ENCODE results near the gene KCNK18.

Gene KCNK18

GRCh38 chr10:117197189-117197588 lies at the start of gene KCNK18:
Gene KCNK18, plus strand, starts transcription at chr10:117197489. Its CDS starts 0 bp downstream, at chr10:117197489.
- no peak for DNase-seq (ENCODE audit: low read depth)

DNA sequence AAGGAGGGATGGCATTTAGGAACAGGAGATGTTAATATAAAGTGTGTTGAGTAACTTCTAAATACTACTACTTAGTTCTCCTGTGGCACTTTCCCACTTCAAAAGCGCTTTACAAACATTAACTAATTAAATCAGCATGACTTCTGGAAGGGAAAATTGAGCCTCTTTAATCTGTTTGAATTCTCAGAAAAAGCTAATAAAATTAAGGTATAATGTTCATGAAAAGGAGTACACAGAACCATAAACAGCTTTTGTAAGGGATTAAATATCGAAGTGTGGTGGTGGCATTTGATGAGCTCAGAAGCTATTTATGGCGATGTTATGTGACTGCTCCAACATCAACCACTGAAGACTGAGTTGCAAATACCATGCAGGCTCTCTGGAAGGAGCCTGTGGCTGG lies 49.0 kb upstream of the KCNK18 start:
- DNase-seq (ENCODE audit: low read depth), result no peak

GRCh38 chr10:117152668-117153067 lies 44.6 kb upstream of the KCNK18 start:
- no peak for DNase-seq (ENCODE audit: low read depth)

GRCh38 chr10:117158297-117158696 lies 39.0 kb upstream of the KCNK18 start:
- no peak for DNase-seq (ENCODE audit: low read depth)

GRCh38 chr10:117159390-117159789 lies 37.9 kb upstream of the KCNK18 start:
- DNase-seq (ENCODE audit: low read depth), result no peak

DNA sequence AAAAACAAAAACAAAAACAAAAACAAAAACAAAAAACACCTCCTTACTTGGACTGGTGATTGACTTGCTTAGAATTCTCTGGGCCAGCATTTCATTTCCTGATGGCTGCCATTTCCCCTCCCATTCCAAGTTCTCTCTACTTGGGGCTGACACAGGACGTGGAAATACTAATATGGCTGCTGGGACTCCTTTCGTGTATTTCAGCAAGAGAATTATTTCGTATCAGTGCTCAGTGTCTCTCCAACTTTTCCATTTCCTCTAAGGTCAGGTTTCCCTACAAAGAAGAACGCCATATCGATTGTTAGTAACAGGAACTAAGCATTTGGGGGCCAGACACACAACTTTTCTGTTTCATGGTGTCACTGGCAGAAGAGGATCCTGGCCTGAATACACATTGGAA lies 36.7 kb upstream of the KCNK18 start:
- no peak for DNase-seq (ENCODE audit: low read depth)

GRCh38 chr10:117161386-117162033 lies 35.8 kb upstream of the KCNK18 start:
- no peak for DNase-seq (ENCODE audit: low read depth)

DNA sequence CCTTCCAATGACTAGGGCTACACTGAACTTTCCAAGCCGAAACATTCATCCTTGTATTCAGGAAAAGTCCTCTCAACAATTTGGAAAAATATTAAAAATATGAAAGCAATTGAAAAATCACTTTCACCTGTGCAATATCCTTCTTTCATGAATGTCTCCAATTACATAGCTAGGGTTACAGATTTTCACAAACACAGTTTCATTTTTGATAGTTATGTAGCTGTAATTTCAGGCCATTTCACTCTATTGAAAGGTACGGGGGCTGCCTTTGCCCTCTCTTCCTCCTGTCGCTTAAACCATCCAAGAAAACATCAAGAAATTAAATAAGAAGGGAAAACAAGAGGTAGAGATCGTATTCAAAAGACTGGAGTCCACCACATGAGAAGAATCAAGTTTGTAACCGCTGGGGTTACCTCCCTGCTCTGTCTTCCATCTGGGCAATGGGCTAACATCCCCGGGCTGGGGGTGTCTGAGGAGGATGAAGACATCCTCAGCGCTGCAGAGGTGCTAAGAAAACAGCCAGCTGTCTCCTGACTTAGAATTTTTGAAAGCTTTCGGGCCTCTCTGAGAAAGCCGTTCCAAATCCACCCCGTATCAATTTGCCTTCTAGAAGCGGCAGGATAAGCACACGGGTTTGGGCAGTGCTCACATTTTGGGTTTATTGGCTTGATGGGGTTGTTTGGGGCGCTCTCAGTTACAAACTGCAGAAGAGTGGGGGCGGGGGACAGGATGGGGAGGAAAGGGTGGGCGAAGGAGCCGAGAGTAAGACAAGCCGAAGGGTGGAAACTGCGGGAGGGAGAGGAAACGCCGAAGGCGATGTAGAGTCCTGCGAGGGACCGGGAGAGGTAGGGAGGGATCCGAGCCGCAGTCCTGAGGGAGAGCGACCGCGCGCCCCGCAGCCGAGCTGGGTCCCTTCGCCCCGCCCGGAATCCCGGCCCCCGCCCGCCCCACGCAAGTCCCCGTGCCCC lies 34.9 kb upstream of the KCNK18 start:
- DNase-seq (ENCODE audit: low read depth), result no peak

GRCh38 chr10:117163061-117163953 lies 34.0 kb upstream of the KCNK18 start:
- no peak for DNase-seq (ENCODE audit: low read depth)

- no peak for DNase-seq (ENCODE audit: low read depth)
Measured at GRCh38 chr10:117163954-117164548, 33.2 kb upstream of the KCNK18 start.

GRCh38 chr10:117164592-117165537 lies 32.4 kb upstream of the KCNK18 start:
- DNase-seq (ENCODE audit: low read depth), result no peak

DNA sequence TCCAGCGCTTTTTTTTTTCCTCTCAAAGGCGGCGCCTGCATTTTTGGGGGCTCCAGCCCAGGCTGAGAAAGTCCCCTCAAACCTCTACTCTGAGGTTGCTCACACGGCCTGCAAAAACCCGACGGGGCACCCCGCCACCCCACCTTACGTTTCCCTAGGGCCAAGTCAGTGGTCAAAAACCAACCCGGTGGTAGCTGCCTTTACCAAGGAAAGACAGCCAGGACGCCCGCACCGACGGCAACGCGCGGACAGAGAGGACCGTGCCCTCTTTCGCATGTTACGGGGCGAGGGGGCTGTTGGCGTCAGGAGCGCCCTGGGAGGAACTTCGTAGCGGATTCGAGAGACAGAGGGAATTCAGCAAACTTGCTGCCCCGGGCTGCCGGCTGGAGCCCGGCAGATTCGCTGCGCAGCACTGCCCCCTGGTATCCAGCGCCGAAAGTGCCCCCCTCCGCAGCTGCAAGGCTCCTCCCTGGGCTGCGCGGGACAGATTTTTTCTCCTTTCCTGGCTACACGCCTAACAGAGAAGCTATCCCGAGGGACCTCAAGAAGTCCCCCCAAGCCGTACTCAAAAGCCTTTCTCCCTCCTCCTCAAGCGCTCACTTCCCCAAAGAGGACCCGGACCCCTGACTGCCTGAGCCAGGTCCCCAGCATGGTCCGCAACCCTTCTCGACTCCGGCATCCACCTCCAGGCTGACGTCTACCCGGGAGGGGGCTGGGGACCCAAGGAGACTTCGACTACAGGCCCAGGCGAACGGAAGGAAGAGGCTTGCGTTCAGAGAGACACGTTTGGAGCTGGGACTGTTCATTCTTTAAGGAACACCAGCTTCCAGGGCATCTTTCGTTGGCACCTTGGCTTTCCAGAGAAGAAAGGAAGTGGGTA lies 31.5 kb upstream of the KCNK18 start:
- DNase-seq (ENCODE audit: low read depth), result no peak

- DNase-seq (ENCODE audit: low read depth), result no peak
Measured at GRCh38 chr10:117166418-117167345, 30.6 kb upstream of the KCNK18 start.

DNA sequence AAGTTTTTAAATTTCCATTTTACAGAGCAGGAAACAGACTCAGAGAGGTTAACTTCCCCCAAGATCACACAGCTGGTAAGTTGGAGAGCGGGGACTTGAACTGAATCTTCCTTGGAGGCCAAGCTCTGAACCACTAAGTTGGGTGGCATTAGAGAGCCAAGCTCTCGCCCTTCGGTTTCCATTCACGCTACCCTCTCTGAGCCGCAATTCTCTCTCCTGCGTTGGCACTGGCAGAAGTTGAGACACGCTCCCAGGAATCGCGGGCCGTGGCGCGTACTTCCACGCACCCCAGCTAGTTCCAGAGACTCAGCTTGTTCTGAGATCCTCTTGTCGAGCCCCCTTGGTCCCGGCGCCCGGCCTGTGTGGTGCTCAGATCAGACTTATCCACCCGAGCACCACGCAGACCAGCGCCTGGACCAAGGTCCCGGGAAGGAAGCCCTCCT lies 29.9 kb upstream of the KCNK18 start:
- DNase-seq (ENCODE audit: low read depth), result no peak

GRCh38 chr10:117167789-117168674 lies 29.3 kb upstream of the KCNK18 start:
- no peak for DNase-seq (ENCODE audit: low read depth)

DNA sequence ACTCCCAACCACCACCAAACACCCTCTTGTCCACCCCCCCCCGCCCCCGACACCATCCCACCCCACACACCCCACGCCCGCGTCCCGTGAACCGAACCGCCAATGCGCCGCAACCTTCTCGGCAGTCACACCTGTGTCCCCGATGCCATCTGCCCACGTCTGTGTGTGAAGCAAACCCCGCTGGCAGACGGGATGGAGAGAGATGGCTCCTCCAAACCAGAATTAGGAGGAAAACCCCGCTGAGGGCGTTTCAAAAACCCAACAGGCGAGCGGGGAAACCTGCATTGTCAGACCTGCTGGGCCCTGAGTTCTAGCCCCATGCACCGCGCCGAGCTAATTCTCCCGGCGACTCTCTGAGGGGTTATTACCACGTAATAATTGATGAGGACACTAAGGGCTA lies 28.6 kb upstream of the KCNK18 start:
- no peak for DNase-seq (ENCODE audit: low read depth)

GRCh38 chr10:117169480-117169879 lies 27.8 kb upstream of the KCNK18 start:
- DNase-seq (ENCODE audit: low read depth), result no peak
